HCT116 (cell line): ENCODE results near the gene ARL11. TPM values are rescaled to one million over a fixed set of nuclear protein-coding genes. Genes with fewer than 3 reads are reported as not detected.

Experiments
- ATAC-seq: fragments of 200-7000 bp; cut with Tn5 transposase; 2 replicates; pipeline ENCODE4 v1.9.1; 2020; ENCODE audit warnings: mild to moderate bottlenecking, moderate library complexity
- BruUV-seq: library from RNA; stranded (reverse); fragments of 400-500 nt; replicated peaks from 2 replicates; lab custom pipeline; 2021; lab: Mats Ljungman, UMichigan
- CTCF ChIA-PET: fragments of 300-600 bp; sonication (Branson Sonifier 250); formaldehyde crosslinking; loops from one replicate; lab custom pipeline; 2021; ENCODE audit warnings: antibody characterized with exemption; lab: Charles Lee
- POLR2A ChIA-PET: fragments of 300-600, 350-600 bp; sonication (Branson Sonifier 250); formaldehyde crosslinking; loops from one replicate; lab custom pipeline; 2021; ENCODE audit warnings: antibody characterized with exemption; lab: Charles Lee
- RAD21 ChIA-PET, 2 experiments: fragments of 300-600 bp; sonication (Branson Sonifier 250); formaldehyde crosslinking; loops; one replicate each; lab custom pipeline; 2023; ENCODE audit warnings: low total read pairs in 2 of 2; ENCODE audit not compliant: uncharacterized antibody in 2 of 2, unreplicated experiment in 2 of 2, low non-redundant PET in 1 of 2; lab: Charles Lee
- DNase-seq: peaks from one replicate; pipeline ENCODE4 v3.0.0-alpha.2; 2010; ENCODE audit warnings: low read depth, low spot score
- H2AFZ ChIP-seq: fragments of 200-600 bp; shearing (Covaris generic), sonication (generic); 2 replicates; pipeline ENCODE4 v1.6.1; 2017; ENCODE audit warnings: low read depth, mixed run types, mixed read lengths, antibody characterized with exemption, low read length; ENCODE audit not compliant: poor library complexity, severe bottlenecking
- H3K27ac ChIP-seq: 2 replicates; pipeline ENCODE4 v1.5.1; 2012; ENCODE audit warnings: low read depth, low read length
- H3K27me3 ChIP-seq: fragments of 200-600 bp; sonication (generic); 2 replicates; pipeline ENCODE4 v1.6.1; 2016; ENCODE audit warnings: mixed run types, low read length, mixed read lengths; ENCODE audit not compliant: insufficient read depth
- H3K36me3 ChIP-seq, 2 experiments: fragments of 200-500 bp in 1 of 2; fragments of 200-600 bp in 1 of 2; sonication (Bioruptor generic) in 1 of 2; sonication (generic) in 1 of 2; 2 replicates each; pipeline versions ENCODE4 v1.5.1 to v1.6.1; 2014 to 2016; ENCODE audit warnings: low read length in 2 of 2, inconsistent platforms in 1 of 2, mixed read lengths in 1 of 2, mixed run types in 1 of 2; ENCODE audit not compliant: insufficient read depth in 2 of 2, control insufficient read depth in 1 of 2
- H3K4me1 ChIP-seq, 2 experiments: fragments of 200-600 bp in 1 of 2; sonication (generic) in 1 of 2; 2 replicates each; pipeline versions ENCODE4 v1.5.1 to v1.6.1; 2012 to 2017; ENCODE audit warnings: low read length in 2 of 2, inconsistent platforms in 1 of 2, mild to moderate bottlenecking in 1 of 2, mixed read lengths in 1 of 2, mixed run types in 1 of 2, moderate library complexity in 1 of 2; ENCODE audit not compliant: insufficient read depth in 2 of 2, control insufficient read depth in 1 of 2
- H3K4me2 ChIP-seq: fragments of 200-600 bp; sonication (generic); 2 replicates; pipeline ENCODE4 v1.6.1; 2017; ENCODE audit warnings: mixed run types, low read length, mixed read lengths
- H3K4me3 ChIP-seq, 2 experiments: fragments of 200-600 bp in 1 of 2; sonication (generic) in 1 of 2; replicated peaks in 1 of 2; 2 replicates each; pipeline ENCODE4 v1.5.1; 2011 to 2016; ENCODE audit warnings: low read length in 2 of 2, control low read depth in 1 of 2, low read depth in 1 of 2, mild to moderate bottlenecking in 1 of 2, mixed read lengths in 1 of 2, mixed run types in 1 of 2
- H3K79me2 ChIP-seq: fragments of 200-600 bp; sonication (generic); 2 replicates; pipeline ENCODE4 v1.6.1; 2017; ENCODE audit warnings: mild to moderate bottlenecking, mixed run types, low read length, moderate library complexity, mixed read lengths; ENCODE audit not compliant: insufficient read depth
- H3K9ac ChIP-seq: fragments of 200-600 bp; sonication (generic); 2 replicates; pipeline ENCODE4 v1.6.1; 2016; ENCODE audit warnings: low read length, mixed read lengths
- H3K9me2 ChIP-seq: fragments of 200-600 bp; sonication (generic), shearing (Covaris generic); 2 replicates; pipeline ENCODE4 v1.6.1; 2017; ENCODE audit warnings: mixed run types, mild to moderate bottlenecking, moderate library complexity; ENCODE audit not compliant: insufficient read depth
- H3K9me3 ChIP-seq, 2 experiments: fragments of 200-500 bp in 1 of 2; fragments of 200-600 bp in 1 of 2; sonication (Bioruptor generic) in 1 of 2; sonication (generic) in 1 of 2; 2 replicates each; pipeline ENCODE4 v1.6.1; 2014 to 2017; ENCODE audit warnings: low read length in 2 of 2, mixed read lengths in 2 of 2, inconsistent platforms in 1 of 2, low read depth in 1 of 2, mild to moderate bottlenecking in 1 of 2, mixed run types in 1 of 2, moderate library complexity in 1 of 2; ENCODE audit not compliant: control insufficient read depth in 1 of 2, insufficient read depth in 1 of 2
- H4K20me1 ChIP-seq: fragments of 200-600 bp; sonication (generic), shearing (Covaris generic); 2 replicates; pipeline ENCODE4 v1.6.1; 2017; ENCODE audit warnings: mixed run types, mild to moderate bottlenecking, moderate library complexity; ENCODE audit not compliant: insufficient read depth
- JUND ChIP-seq: IDR thresholded peaks from 2 replicates; pipeline ENCODE4 v1.6.1; 2012
- REST ChIP-seq: IDR thresholded peaks from 2 replicates; pipeline ENCODE4 v1.6.1; 2012; ENCODE audit warnings: low read depth
- ZBTB33 ChIP-seq: IDR thresholded peaks from 2 replicates; pipeline ENCODE4 v1.6.1; 2011; ENCODE audit warnings: mild to moderate bottlenecking, low read length, moderate library complexity; ENCODE audit not compliant: insufficient replicate concordance; ENCODE audit errors: extremely low read depth
- intact Hi-C: fragments of 100-400 bp; cut with micrococcal nuclease; formaldehyde crosslinking; loops from 2 replicates; pipeline ENCODE4 v1.10.0; 2022
- total RNA-seq: library from RNA; stranded (reverse); gene quantifications from one replicate; pipeline ENCODE4 v1.2.1, GENCODE V29; 2021; ENCODE audit not compliant: unreplicated experiment
- TF ChIP-seq, protein P1 (sequence below): IDR thresholded peaks from 2 replicates; pipeline ENCODE4 v1.6.1; 2012

ARL11 gene
- total RNA-seq, 1 experiment from 2014 or later: not detected

GRCh38 chr13:49649963-49650312, 21.6 kb downstream of the ARL11 start:
- ATAC-seq (no peak), DNase-seq (no peak)
- TF ChIP-seq, protein P1, sequence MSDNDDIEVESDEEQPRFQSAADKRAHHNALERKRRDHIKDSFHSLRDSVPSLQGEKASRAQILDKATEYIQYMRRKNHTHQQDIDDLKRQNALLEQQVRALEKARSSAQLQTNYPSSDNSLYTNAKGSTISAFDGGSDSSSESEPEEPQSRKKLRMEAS: no peak
- TF ChIP-seq REST (no peak), ZBTB33 (no peak), JUND (no peak)
- POLR2A ChIA-PET: no interaction called here
- Histone ChIP-seq H3K79me2 (no peaks in the 10 kb centered on the region), H3K9me2 (no peaks in the 10 kb centered on the region), H3K9ac (no peak overlapping the region), H3K4me1 (no peaks in the 10 kb centered on the region), H3K27me3 (no peaks in the 10 kb centered on the region), H3K4me2 (no peak overlapping the region), H2AFZ (no peak overlapping the region), H3K36me3 (no peaks in the 10 kb centered on the region), H3K4me3 (no peak overlapping the region), H3K9me3 (no peaks in the 10 kb centered on the region), H3K27ac (no peak overlapping the region), H4K20me1 (no peaks in the 10 kb centered on the region)
- BruUV-seq: no TSS peak
- RAD21 ChIA-PET: interaction anchor here in 1 of 2 experiments (0.6 kb wide), 1 partner anchor 107 kb away, joined by 3 read pairs; no protein-coding TSS in a partner anchor
- intact Hi-C loops: loop anchor here (5.0 kb wide), 1 partner anchor 1422 kb away; no protein-coding TSS in a partner anchor
- CTCF ChIA-PET: no interaction called here
